Loucy (cell line): ENCODE data around the gene HSBP1L1.

Experiments
- H2AFZ ChIP-seq: fragments of 200-600 bp; sonication (generic); 2 replicates; pipeline ENCODE4 v1.6.0; 2016; ENCODE audit warnings: antibody characterized with exemption, mild to moderate bottlenecking, low read length, moderate library complexity
- H3F3A ChIP-seq: fragments of 200-600 bp; 2 replicates; pipeline ENCODE4 v1.6.0; 2016; ENCODE audit warnings: antibody characterized with exemption, low read depth, mild to moderate bottlenecking
- H3K27me3 ChIP-seq: fragments of 200-600 bp; sonication (generic); 2 replicates; pipeline ENCODE4 v1.6.1; 2014; ENCODE audit warnings: low read length, mild to moderate bottlenecking; ENCODE audit not compliant: insufficient read depth, poor library complexity, severe bottlenecking
- H3K36me3 ChIP-seq: fragments of 200-600 bp; sonication (generic); 2 replicates; pipeline ENCODE4 v1.6.1; 2016; ENCODE audit warnings: low read length; ENCODE audit not compliant: insufficient read depth
- H3K4me1 ChIP-seq: fragments of 200-600 bp; sonication (generic); 2 replicates; pipeline ENCODE4 v1.5.1; 2014; ENCODE audit warnings: low read length, mild to moderate bottlenecking; ENCODE audit not compliant: insufficient read depth, poor library complexity, severe bottlenecking
- H3K4me2 ChIP-seq: fragments of 200-600 bp; sonication (generic); 2 replicates; pipeline ENCODE4 v1.6.0; 2014; ENCODE audit warnings: antibody characterized with exemption, low read length, low read depth, mild to moderate bottlenecking; ENCODE audit not compliant: poor library complexity, severe bottlenecking
- H3K4me3 ChIP-seq: fragments of 200-600 bp; sonication (generic); 2 replicates; pipeline ENCODE4 v1.5.1; 2014; ENCODE audit warnings: low read length, mild to moderate bottlenecking, mixed read lengths; ENCODE audit not compliant: poor library complexity, severe bottlenecking
- H3K79me2 ChIP-seq: fragments of 200-600 bp; sonication (generic); 2 replicates; pipeline ENCODE4 v1.6.1; 2014; ENCODE audit warnings: low read length; ENCODE audit not compliant: insufficient read depth
- H3K9ac ChIP-seq: fragments of 200-600 bp; sonication (generic); 2 replicates; pipeline ENCODE4 v1.6.0; 2014; ENCODE audit warnings: mild to moderate bottlenecking, low read depth, low read length, moderate library complexity; ENCODE audit not compliant: poor library complexity, severe bottlenecking
- H3K9me2 ChIP-seq: fragments of 200-600 bp; sonication (generic); replicated peaks from 2 replicates; pipeline ENCODE4 v1.6.1; 2016; ENCODE audit warnings: low read depth, low read length, mixed read lengths
- H3K9me3 ChIP-seq: fragments of 200-600 bp; sonication (generic); 2 replicates; pipeline ENCODE4 v1.6.1; 2014; ENCODE audit warnings: mild to moderate bottlenecking, antibody characterized with exemption, low read length, low read depth; ENCODE audit not compliant: insufficient read depth
- H4K20me1 ChIP-seq: fragments of 200-600 bp; sonication (generic); 2 replicates; pipeline ENCODE4 v1.6.0; 2014; ENCODE audit warnings: antibody characterized with exemption, low read length, mild to moderate bottlenecking; ENCODE audit not compliant: insufficient read depth, poor library complexity, severe bottlenecking
- CTCF ChIP-seq: fragments of 200-600 bp; sonication (generic); conservative IDR thresholded peaks from 2 replicates; pipeline ENCODE4 v1.5.1; 2014; ENCODE audit warnings: mild to moderate bottlenecking, antibody characterized with exemption, low read length
- EZH2phosphoT487 ChIP-seq: fragments of 200-600 bp; IDR thresholded peaks from 2 replicates; pipeline ENCODE4 v1.6.1; 2018; ENCODE audit warnings: antibody characterized with exemption, mild to moderate bottlenecking, moderate library complexity, borderline replicate concordance

The HSBP1L1 gene

GRCh38 chr18:79961527-79962291, 2.7 kb upstream of the HSBP1L1 start:
- Histone ChIP-seq H3K9me3 (no peaks in the 10 kb centered on the region), H3K79me2 (no peaks in the 10 kb centered on the region), H3K36me3 (no peaks in the 10 kb centered on the region), H3K9ac (no peak overlapping the region), H3K4me2 (no peak overlapping the region), H3K9me2 (no peaks in the 10 kb centered on the region), H2AFZ (no peak overlapping the region), H3K4me1 (peaks cover 14% of the 10 kb centered on the region), H3K27me3 (no peaks in the 10 kb centered on the region), H3K4me3 (no peak overlapping the region), H3F3A (no peaks in the 10 kb centered on the region), H4K20me1 (no peaks in the 10 kb centered on the region)
- no peak for TF ChIP-seq EZH2phosphoT487
- TF ChIP-seq CTCF, result no peak

GRCh38 chr18:79962311-79962710, 2.1 kb upstream of the HSBP1L1 start:
- no peaks in the 10 kb centered on the region for H3F3A ChIP-seq
- H3K4me3 ChIP-seq, result no peak overlapping the region
- H3K9ac ChIP-seq, result no peak overlapping the region
- H3K9me2 ChIP-seq, result no peaks in the 10 kb centered on the region
- H2AFZ ChIP-seq, result no peak overlapping the region
- H4K20me1 ChIP-seq, result no peaks in the 10 kb centered on the region
- H3K4me1 ChIP-seq, result peaks cover 14% of the 10 kb centered on the region
- no peak overlapping the region for H3K4me2 ChIP-seq
- H3K79me2 ChIP-seq, result no peaks in the 10 kb centered on the region
- H3K9me3 ChIP-seq, result no peaks in the 10 kb centered on the region
- TF ChIP-seq EZH2phosphoT487, result no peak
- no peak for TF ChIP-seq CTCF
- H3K36me3 ChIP-seq, result no peaks in the 10 kb centered on the region
- H3K27me3 ChIP-seq, result no peaks in the 10 kb centered on the region

- Histone ChIP-seq H3K27me3 (no peaks in the 10 kb centered on the region), H3K4me2 (no peak overlapping the region), H3F3A (no peaks in the 10 kb centered on the region), H3K36me3 (no peaks in the 10 kb centered on the region), H3K9me2 (no peaks in the 10 kb centered on the region), H2AFZ (no peak overlapping the region), H3K9me3 (no peaks in the 10 kb centered on the region), H3K9ac (no peak overlapping the region), H4K20me1 (no peaks in the 10 kb centered on the region), H3K4me1 (peaks cover 14% of the 10 kb centered on the region), H3K4me3 (no peak overlapping the region), H3K79me2 (no peaks in the 10 kb centered on the region)
- TF ChIP-seq CTCF (no peak), EZH2phosphoT487 (no peak)
These were observed 1.4 kb upstream of the HSBP1L1 start for GRCh38 chr18:79962835-79963657.
